NOMO-1 treated with dmso at 0.1 percent for 144 hours (cell line): ENCODE data around the gene SLC9A7.

ENCODE experiments used
- DNase-seq: peaks from one replicate; lab custom pipeline; 2025; ENCODE audit not compliant: unreplicated experiment; lab: John Stamatoyannopoulos, UW

Gene SLC9A7

GRCh38 chrX:46707274-46707965 is 51.5 kb downstream of the SLC9A7 start:
- no peak for DNase-seq

GRCh38 chrX:46704767-46705386 is 54.0 kb downstream of the SLC9A7 start:
- no peak for DNase-seq

GRCh38 chrX:46703980-46704379 is 54.9 kb downstream of the SLC9A7 start:
- DNase-seq = no peak

GRCh38 chrX:46698691-46699090 is 60.2 kb downstream of the SLC9A7 start:
- DNase-seq = no peak

GRCh38 chrX:46695491-46695890 is 63.4 kb downstream of the SLC9A7 start:
- no peak for DNase-seq

GRCh38 chrX:46694549-46694948 is 64.4 kb downstream of the SLC9A7 start:
- no peak for DNase-seq

- DNase-seq = no peak
Measured at GRCh38 chrX:46693149-46693548, 65.8 kb downstream of the SLC9A7 start.

- DNase-seq = no peak
Measured at GRCh38 chrX:46690818-46691217, 68.1 kb downstream of the SLC9A7 start.

- DNase-seq = no peak
Measured at GRCh38 chrX:46687619-46688018, 71.3 kb downstream of the SLC9A7 start.

- DNase-seq = no peak
Measured at GRCh38 chrX:46686003-46686645, 72.8 kb downstream of the SLC9A7 start.

GRCh38 chrX:46683048-46683447 is 75.9 kb downstream of the SLC9A7 start:
- no peak for DNase-seq

GRCh38 chrX:46681849-46682248 is 77.1 kb downstream of the SLC9A7 start:
- DNase-seq = no peak

- DNase-seq = no peak
Measured at GRCh38 chrX:46678232-46678631, 80.7 kb downstream of the SLC9A7 start.

- no peak for DNase-seq
Measured at GRCh38 chrX:46676399-46677356, 82.2 kb downstream of the SLC9A7 start.

- no peak for DNase-seq
Measured at GRCh38 chrX:46673620-46674359, 85.1 kb downstream of the SLC9A7 start.

GRCh38 chrX:46670316-46670715 is 88.6 kb downstream of the SLC9A7 start:
- no peak for DNase-seq

GRCh38 chrX:46666831-46667230 is 92.1 kb downstream of the SLC9A7 start:
- DNase-seq = no peak

GRCh38 chrX:46665232-46666152 is 93.4 kb downstream of the SLC9A7 start:
- DNase-seq = no peak

- no peak for DNase-seq
Measured at GRCh38 chrX:46662188-46662958, 96.5 kb downstream of the SLC9A7 start.
